ENCODE measurements around the gene SLC41A1.
"Not testable (repeated sequence)": the region's sequence is repeated elsewhere in the genome, so short reads cannot be mapped to it uniquely, and the experiment has no call there.

SLC41A1 gene

DNA sequence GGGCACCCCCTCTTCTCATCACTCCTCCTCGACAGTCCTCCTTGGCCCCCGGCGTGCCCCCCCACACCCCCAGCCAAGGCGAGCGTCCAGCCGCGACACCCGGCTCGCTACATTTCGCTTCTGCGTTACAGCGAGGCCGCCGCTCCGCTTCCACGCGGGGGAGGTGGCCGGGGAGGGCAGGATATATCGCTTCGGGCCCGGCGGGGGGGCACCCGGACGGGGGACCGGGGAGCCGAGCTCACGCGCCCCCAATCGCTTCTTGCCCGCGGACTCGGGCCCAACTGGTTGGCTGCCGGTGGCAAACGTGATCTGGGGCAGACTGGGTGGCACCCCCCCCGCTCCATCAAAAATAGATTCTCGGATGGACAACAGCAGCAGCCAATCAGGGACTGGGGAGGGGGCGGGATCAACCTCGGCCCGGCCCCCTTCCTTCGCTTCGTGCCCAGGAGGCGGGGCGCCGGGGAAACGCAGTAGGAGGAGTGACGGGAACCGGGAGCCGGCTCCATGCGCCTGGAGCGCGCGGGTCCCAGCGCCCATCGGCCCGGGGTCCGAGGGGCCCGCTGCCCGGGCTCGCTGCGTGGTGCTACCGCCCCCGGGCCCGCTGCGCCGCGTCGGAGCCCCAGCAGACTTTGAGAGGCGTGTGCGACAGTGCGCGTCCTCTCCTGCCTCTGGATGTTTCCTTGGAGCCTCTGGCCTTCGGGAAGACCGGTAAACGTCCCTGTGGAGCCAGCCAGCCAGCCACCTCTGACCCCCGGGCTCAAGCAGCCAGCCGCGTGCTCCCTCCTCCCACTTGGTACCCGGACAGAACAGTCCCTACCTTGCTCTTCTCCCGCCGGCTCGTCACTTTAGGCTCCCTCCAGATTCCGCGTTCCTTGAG lies at the start of gene SLC41A1:
Gene SLC41A1, minus strand, starts transcription at position 321 of the 877 bp plus-strand sequence. CDS start 2,757 bp downstream, outside the sequence.
- no peak for FAIRE-seq

DNA sequence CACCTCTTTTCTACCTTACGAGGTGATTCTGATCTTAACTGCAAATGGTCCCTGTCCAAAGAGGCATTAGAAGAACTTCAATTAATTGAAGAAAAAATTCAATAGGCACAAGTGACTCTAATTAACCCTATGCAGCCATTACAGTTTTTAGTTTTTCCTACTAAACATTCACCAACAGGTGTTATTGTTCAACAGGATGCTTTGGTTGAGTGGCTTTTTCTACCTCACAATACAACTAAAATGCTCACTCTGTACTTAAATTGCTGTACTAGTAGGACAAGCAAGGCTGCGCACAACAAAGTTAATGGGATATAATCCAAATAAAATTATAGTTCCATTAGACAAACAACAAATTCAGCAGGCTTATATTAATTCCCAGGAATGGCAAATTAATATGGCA lies 48.5 kb upstream of the SLC41A1 start:
- no peak for FAIRE-seq

DNA sequence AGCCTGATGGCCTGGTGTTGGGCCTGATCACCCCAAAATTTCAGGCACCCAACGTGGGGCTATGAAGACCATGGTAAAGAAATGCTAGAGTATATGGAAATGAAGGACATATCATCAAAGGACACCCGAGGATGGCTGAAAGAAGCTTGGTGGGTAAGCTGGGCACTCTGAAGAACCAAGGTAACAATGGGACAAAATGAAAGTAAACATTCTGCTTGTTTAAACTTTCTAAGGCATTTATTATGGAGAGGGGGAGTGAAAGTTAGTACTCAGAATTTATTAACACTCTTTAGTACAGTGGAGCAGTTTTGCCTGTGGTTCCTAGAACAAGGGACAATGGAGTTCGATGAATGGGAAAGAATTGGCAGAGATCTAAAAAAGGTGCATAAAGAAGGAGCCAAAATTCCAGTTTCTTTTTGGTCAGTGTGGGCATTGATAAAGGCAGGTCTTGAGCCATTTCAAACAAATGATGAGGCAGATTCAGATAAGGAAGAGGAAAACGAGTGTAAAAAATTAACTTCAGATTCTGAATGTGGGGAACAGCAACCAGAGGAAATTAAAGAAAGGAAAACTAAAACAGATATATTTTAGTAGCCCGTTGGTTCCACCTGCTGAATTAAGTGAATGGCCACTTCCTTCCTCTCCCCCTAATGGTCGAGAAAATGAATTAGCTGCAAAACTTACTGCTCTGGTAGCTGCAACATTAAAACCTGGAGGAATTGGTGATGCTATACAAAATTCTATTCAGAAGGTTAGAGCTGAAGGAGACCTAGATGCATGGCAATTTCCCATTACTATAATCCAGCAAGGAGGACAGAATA lies 45.4 kb upstream of the SLC41A1 start:
- FAIRE-seq: no peak

DNA sequence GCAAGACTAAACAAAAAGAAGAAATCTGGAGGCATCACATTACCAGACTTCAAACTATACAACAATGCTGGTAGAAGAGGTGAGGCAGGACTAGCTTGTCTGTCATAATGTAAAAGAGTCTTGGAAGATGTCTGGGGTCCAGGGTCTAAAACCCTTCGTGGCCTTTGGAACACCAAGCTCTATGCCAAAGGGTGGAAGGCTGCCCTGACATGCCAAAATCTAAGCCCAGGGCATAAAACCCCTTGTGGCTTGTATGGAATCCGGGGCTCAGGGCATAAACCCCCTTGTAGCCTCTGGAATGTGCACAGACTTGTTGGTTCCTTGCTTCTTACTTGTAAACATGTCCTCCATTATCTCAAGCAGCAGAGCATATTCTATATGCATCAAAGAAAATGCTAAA lies 44.5 kb upstream of the SLC41A1 start:
- FAIRE-seq: not testable (repeated sequence)

DNA sequence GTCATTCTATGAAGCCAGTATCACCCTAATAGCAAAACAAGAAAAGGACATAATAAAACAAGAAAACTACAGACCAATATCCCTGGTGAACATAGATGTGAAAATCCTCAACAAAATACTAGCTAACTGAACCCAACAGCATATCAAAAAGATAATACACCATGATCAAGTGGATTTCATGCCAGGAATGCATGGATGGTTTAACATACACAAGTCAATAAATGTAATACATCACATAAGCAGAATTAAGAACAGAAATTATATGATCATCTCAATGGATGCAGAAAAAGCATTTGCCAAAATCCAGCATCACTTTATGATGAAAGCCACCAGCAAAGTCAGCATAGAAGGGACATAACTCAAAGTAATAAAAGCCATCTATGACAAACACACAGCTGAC lies 43.4 kb upstream of the SLC41A1 start:
- FAIRE-seq: no peak

DNA sequence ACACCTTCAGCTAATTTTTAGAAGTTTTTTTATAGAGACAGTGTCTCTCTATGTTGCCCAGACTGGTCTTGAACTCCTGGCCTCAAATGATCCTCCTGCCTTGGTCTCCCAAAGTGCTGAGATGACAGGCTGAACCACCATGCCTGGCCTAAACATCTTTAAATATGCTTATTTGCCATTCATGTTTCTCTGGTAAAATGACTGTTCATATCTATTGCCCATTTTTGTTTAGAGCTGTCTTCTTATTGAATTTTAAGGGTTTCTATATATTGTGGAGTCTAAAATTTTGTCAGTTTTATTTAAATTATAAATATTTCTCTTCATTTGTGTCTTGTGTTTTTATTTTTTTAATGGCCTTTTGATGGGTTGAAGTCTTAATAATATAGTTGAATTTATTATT lies 40.0 kb upstream of the SLC41A1 start:
- no peak for FAIRE-seq

DNA sequence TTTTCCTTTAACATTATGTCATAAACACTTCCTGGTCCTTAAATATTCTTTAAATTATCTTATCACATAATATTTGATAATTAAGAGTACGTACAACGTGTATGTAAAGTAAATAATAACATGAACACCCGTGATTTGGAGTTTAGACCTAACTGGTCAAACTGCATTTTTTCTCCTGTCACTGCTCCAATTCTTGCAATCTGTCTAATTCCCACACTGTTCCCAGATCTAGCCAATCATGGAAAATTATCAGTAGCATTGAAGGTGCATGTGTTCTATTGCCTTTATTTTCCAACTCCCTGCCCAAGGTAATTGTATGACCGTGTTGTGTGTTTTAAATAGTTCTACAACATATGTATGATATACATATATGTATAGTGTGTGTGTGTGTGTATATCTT lies 39.0 kb upstream of the SLC41A1 start:
- FAIRE-seq: no peak

DNA sequence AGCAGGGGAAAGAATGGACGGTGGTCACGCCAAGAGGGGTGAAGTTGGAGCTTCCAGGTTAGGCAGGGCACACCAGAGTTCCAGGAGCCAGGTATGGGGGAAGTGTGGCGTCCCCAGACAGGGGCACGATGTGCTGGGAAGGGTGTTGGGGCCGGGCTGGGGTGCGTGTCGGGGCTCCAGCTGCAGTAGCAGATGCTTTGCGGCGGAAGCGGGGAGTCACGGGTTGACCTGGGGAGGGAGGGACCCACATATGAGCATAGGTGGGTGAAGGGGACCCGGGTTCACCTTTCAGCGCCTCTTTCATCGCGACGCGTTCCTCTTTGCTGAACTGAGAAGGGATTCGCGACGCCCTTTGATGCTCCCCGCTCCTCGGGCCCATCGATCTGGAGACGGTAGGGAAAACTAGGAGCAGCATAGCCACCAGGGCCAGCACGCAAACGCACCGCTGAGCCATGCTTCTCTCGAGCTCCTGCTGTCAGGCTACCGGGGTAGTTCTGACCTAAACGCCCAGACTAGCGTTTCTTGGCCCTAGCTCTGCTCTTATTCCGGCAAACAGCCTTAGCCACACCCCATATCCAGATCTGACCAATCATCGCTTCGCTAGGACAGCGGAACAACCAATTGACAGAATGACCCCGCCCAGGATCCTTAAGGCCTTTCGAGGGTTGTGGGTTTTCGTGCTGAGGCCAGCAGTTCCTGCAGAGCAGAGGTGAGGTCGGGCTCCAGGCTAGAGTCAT lies 36.8 kb upstream of the SLC41A1 start, which contains the start of gene PM20D1:
Gene PM20D1, minus strand, starts transcription at position 514 of the 737 bp plus-strand sequence. Its CDS starts 60 bp downstream, at position 454.
- no peak for FAIRE-seq

DNA sequence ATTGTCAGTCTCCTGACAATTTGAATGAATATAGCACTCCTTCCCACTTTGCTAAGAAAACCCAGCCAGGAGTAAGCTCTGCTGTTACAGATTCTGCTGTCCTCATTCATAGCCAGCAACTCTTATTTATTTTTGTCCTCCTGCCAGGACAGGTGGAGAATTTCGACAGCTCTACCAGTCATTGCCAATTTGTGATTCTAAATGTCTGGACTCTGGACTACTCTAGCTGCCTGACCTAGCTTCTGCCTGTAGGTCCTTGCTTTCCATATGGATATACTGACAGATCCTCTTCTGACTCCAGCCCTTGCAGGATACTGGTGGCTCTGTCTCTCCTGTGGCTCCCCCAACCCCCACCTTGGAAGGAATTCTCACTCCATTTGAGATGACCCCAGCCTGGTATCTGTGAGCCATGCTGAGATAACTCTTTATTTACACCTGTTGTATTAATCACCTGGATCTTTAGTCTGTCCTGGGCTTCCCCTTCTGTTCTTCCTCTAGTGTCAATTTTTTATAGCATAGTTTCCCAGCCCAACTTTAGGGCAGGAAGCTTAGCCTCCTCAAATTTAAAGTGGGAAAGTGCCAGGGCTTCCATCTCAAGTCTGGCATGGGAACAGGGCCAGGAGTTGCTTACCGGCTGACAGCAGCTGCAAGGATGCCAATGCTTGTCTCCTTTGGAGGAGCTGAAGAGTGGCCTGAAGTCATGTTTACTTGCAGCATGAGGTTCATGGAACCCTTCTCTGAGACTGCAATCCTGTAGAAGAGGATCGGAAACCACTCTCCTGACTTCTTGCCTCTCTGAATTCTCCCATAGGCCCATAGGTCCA lies 30.2 kb upstream of the SLC41A1 start:
- no peak for FAIRE-seq

DNA sequence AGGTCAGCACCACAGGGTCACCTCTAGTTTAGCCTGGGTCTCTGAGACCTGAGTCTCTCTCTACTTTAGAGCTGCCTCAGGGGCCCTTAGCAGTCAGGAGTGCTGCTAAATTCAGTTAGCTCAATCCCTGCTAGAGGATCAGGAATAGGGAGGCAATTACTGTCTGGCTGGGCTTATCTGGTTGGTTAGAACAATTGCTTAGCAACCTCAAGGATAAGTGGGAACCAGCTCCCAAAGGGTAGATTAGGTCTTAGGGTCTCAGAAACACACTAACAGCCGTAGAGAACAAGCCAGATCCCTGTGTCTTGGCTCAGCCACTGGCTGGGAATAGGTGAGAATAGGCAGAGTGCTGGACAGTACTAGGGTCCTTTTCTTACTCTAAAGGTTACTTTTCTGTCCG lies 29.2 kb upstream of the SLC41A1 start:
- FAIRE-seq: no peak

DNA sequence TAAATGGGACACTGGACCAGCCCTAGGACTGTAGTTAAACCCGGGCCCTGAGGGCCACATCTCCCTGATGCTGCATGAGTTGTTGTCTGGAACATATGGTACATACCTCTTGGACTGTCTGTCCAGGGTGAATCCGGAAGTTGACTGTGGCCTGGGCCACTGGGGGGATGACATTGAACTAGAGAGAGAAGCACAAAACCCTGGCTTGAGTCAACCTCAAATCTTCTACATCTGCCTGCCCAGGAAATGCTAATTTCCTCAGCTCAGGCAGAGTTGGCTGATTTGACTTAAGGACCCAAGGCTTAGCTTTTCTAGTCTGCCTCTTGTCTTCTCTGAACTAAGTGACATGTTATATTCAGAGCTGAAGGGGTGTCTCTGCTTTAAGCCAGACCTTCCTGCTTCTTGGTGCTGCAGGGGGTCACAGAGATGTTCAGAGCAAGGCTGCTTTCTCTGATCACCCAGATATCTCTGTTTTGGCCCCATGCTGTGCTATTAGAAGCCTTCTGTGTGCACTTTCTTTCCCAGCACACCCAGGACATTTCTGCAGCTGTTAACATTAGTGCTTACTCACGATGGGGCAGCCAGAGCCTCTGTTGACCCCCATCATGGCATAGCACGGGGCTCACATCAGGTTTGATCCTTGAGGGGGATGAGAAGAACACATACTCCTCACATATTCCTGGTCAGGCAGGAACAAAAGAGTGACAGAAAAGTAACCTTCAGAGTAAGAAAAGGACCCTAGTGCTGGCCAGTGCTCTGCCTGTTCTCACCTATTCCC lies 27.3 kb upstream of the SLC41A1 start:
- no peak for FAIRE-seq

DNA sequence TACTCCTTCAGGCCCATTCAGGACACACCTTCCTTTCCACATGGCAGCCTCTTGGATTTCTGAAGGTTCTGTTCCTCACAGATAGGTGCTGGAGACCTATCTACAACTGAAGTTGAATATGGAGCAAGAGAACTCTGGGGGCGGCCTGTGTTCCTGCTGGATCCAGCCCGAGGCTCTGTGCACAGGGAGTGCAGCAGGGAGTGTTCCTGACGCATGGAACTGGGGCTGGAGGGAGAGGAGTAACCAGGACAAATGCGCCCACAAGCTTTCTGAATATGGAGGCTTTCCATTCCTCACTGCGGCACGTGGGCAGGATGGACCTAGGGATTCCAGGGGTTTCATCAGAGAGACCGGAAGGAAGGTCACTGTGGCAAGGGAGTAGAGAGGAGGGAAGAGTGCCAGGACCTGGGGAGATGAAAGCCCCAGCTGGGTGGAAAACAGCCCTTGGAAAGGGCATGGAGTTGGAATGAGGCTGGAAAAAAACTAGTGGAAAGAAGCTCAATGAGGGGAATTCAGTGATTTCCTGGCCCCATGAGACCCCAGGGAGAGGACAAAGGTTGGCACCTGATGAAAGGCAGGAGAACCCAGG lies 24.5 kb upstream of the SLC41A1 start:
- FAIRE-seq: no peak

DNA sequence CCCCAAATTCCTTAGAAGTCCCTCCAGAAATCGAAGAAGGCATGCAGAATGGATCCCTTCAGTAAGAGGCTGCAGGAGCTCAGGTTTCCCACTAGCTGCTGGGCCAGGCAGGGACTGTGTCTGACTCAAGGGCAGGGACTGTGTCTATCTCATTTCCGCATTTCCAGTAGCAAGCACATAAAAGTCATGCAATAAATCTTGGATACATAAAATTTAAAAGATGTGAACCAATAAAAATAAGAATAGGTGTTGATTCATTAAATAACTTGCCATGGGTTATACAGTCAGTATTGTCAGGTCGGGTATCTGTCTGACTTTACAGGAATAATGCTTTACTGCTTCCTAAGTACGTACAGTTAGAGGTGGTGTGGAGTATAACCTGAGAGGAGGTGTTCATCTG lies 21.8 kb upstream of the SLC41A1 start:
- no peak for FAIRE-seq

DNA sequence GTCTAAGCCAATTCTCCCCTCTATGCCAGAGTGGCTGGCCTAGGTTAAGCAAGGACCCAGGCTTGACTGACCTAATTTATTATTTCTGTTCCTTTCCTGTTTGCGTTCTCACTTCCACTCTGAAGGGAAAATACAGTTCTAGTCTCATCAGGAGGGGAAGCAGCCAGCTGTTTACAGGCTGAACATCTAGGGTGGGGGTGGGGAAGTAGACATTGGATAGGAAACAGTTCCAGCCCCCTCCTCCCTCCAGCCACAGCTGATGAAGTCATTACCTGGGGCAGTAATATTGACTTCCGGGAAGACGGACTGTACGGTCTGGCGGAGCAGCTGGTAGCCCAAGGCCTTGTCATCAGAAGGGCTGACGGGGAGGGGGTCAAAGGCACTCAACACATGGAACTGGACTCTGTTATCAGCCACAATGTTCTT lies 19.3 kb upstream of the SLC41A1 start:
- no peak for FAIRE-seq

DNA sequence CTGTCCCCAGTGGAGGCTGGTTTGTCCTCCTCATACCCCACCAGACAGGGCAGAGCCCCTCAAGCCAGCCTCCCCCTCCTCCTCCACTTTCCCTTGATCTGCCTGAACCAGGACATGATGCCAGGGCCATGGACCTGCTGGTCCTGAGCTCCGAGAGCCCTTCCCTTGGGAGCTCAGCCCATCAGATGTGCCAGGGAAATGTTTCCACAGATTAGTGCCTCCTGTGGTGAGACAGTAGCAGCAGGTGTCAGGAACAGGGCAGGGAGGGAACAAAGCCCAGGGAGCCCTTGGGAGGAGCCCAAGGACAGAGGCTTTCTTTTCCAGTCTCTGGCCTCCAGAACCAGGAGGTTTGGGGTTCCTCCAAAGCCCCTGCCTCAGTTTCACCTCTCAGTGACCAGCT lies 14.6 kb upstream of the SLC41A1 start:
- no peak for FAIRE-seq

DNA sequence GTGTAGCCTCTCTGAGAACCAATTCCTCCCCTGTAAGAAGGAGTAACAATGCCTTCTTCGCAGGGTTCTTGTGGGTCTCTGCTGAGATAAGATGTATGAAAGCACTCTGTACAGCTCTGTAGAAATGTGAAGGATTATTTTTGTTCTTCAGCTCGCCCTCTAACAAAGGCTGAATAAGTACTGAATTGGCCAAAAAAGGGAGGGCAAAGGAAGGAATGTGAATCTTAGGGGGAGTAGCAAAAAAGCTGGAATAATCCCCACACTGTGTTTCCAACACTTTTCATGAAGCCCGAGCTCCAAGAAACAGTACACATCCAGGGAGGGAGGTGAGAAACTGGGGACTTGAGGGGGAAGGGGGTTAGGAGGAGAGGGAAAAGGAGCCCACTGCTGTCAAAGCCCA lies 14.0 kb upstream of the SLC41A1 start:
- FAIRE-seq: no peak

DNA sequence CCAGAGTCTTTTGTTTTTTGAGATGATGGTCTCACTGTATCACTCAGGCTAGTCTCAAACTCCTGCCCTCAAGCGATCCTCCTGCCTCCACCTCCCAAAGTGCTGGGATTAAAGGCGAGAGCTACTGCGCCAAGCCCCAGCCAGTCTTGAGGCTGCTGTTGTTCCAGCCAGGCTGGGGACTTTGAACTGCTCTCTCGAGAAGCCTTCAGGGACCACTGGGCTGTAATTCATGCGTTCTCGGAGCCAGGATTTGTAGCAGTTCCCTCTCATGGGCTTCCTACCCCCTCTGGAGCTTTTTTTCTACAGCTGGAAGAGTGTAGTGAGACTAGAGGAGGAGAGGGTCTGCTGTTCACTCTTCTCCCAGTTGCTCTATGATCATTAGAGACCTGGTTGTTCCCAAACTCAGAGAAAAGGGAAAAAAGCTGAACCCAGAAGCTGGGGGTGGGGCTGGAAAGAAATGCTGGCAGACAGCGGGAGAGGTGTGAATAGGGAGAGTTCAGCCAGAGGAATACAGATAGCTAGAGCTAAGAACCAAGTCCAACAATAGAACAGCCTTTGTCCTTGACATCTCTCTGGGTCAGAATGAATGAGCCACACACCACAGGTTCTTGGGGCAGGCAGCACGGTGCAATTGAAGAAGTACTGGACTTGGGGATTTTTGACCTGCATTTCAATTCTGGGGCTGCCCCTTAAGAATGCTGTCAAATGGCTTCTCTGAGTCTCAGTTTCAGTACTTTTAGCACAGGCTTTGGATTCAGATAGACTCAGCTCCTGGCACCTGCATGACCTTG lies 13.2 kb upstream of the SLC41A1 start:
- FAIRE-seq: no peak

DNA sequence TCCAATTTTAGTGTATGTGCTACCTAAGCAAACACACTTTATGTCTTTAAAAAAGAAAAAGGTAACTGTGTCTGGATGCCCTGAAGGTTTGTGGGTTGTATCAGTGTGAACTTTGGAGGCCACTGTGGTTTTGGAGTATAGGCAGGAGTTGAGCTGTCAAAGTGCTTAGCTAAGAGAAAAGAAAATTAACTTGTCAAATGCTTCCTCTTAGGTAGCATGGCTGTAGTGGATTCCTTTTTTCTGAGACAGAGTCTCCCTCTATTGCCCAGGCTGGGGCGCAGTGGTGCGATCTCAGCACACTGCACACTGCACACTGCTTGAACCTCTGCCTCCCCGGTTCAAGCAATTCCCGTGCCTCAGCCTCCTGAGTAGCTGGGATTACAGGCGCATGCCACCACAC lies 11.2 kb upstream of the SLC41A1 start:
- FAIRE-seq: no peak

DNA sequence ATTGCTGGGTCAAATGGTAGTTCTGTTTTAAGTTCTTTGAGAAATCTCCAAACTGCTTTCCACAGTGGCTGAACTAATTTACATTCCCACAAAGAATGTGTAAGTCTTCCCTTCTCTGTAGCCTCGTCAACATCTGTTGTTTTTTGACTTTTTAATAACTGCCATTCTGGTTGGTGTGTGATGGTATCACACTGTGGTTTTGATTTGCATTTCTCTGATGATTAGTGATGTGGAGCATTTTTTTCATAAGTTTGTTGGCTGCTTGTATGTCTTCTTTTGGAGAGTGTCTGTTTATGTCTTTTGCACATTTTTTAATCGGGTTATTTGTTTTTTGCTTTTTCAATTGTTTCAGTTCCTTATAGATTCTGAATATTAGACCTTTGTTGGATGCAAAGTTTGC lies 10.3 kb upstream of the SLC41A1 start:
- not testable (repeated sequence) for FAIRE-seq

DNA sequence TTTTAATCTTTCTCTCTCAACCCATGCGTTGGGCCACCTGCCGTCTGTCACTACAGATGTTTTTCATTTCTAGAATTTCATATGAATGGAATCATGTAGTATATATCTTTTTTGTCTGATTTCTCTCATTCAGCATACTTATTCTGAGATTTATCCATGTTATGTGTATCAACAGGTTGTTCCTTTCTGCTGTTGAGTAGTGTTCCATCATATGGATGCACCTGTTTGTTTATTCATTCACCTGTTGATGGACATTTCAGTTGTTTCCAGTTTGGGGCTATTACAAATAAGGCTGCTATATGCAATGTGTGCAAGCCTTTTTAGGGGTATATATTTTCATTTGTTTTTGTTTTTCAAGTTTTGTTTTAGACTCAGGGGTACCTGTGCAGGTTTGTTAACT lies 9.4 kb upstream of the SLC41A1 start:
- FAIRE-seq: no peak
